Measurements from ENCODE around the gene PLCL1.

The PLCL1 gene

DNA sequence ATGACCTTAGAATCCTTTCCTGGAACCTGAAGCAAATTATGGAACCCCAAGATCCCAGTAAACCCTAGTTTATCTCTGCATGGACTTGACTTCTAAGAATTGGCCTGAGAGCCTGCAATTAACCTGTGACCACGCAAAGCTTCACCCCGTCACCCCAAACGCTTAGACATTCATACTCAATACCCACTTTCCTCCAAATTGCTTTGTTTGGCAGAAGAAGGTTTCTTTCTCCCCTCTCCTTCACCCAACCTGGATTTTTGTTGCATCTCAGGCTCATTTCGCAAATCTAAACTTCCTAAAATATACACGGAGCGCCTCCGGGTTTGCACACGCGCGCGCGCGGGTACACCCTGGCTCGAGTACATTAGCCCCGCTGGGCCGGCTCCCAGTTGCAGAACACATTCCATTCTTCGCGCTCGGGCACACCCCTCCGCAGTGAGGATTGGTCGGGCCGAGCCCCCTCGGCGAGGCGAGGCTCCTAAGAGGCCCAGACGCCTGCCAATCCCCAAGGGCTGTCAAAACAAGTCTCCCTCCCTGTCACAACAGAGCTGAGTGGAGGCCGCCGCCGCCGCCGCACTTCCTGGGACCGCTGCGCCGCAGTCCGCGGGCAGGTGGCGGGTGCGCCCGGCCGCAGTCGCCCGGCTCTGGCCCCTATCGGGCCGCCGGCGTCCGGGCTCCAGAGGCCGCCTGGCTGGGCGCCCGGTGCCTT lies at the start of gene PLCL1:
TSS of gene PLCL1 (plus strand) at position 545 of the 709 bp plus-strand sequence.
- DNase-seq, result peak; percentile 85

DNA sequence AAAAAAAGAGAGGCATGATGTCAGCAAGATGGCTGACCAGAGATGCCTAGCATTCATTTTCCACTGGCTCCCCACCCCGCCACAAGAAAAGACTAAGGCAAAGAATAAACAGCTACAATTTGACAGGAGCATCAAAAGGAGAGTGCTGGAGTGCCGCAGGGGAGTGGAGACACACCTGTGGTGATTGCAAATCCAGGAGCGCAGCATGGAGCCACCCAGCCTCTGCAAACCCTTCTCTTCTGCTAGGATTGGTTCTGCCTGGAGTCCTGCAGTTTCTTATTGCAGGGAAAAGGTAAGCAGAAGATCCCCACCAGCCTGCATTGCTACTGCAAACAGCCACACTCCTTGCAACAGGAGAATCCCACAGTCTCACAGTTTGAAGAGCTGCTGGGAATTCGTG lies 45.4 kb upstream of the PLCL1 start:
- no peak for DNase-seq

DNA sequence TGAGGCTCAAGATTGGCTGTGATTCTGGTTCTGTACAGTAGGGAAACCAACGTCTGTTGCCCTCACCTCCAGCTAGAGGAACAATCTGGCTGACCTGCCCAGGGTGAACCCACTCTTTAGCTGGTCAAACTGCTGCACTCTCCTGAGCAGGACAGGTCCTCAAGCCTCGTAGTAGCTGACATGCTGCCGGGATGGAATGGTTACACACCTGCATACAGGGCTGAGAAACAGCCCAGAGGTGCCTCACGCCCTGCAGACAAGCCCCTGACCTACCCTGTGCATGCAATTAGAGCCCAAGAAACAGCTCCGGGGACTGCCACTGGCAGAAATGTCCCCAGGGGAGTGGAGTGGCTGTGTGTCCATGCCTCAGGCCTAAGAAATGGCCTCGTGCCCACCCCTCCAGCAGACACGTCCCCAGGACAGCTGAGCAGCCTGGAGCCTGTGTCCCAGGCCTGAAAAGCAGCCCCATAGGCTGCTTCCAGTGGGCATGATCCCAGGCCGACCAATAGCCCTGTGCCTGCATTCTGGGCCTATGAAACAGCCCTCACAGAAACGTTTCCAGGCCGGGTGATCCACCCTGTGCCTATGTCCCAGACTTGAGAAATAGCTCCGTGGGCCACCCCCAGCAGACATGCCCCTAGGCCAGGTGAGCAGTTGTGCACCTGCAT lies 44.6 kb upstream of the PLCL1 start:
- no peak for DNase-seq

DNA sequence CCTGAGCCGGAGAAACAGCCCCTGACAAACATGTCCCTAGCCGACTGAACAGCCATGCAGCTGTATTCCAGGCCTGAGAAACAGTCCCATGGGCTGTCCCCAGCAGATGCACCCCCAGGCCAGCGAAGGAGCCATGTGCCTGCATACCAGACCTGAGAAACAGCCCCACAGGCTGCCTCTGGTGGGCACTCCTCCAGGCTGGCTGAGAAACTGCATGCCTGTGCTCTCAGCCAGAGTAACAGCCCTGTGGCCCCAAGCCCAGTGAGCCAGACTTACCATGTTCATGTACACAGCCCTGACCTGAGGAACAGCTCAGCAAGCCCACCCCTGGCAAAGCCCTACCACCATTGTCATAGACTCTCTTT lies 44.1 kb upstream of the PLCL1 start:
- DNase-seq, result no peak

DNA sequence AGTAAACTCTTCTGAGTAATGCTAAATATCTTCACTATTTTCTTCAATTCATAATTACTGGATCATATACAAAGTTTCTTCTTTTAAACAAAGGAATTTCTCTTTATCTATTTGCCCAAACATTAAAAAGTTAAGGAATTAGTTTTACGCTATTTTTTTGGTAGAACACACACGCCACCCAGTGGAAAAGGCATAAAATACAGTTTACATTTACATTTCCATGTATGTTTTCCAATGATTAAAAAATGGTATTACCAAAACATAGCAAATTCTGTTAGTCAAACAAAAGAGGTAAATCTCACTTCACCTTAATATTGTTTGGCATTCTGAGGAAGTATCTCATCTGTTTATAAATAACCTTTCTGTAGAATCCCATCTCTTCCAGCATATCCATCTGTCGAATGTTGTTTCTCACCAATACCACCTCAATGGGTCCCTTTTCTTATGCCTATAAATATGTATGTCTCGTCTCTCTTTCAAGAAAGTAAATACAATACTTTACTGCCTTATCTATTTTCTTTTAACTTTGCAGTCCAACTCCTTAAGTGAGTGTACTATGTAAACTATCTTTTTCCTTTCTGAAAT lies 26.5 kb upstream of the PLCL1 start:
- peak; percentile 21 for DNase-seq

DNA sequence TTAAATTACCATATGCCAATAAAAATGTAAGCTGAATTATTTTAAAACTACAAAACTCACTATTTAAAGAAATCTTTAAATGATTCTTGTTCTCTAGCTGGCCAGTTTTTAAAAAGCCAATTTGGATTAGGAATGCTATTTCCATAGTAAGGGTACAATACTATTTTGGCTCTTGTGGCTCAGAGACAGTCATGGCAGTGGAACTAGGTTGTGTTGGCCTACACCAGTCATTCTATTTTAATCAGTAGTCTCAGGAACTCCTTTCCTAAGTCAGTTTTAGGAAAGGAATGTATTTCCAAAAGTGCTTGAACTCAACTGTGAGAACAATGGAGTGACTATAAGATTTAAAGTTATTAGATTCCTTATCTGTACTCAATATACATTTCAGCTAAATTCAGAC lies 25.1 kb upstream of the PLCL1 start:
- no peak for DNase-seq

DNA sequence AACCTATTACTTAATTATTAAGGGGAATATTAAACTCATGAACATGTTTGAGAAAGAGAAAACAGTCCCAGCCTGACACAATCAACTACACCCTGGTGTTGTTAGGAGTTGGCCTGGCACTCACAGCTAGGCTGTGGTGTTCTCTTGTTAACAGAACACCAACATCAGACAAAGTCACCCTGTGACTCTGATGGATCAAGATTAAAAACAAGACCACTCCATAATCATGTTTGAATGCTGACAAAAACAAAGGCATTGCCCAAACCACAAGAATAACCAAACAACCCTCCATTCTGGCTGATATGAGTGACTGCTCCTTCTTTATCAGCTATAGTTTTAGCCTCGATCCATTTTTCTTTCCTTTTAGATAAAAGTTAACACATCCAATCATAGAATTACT lies 22.3 kb upstream of the PLCL1 start:
- no peak for DNase-seq

DNA sequence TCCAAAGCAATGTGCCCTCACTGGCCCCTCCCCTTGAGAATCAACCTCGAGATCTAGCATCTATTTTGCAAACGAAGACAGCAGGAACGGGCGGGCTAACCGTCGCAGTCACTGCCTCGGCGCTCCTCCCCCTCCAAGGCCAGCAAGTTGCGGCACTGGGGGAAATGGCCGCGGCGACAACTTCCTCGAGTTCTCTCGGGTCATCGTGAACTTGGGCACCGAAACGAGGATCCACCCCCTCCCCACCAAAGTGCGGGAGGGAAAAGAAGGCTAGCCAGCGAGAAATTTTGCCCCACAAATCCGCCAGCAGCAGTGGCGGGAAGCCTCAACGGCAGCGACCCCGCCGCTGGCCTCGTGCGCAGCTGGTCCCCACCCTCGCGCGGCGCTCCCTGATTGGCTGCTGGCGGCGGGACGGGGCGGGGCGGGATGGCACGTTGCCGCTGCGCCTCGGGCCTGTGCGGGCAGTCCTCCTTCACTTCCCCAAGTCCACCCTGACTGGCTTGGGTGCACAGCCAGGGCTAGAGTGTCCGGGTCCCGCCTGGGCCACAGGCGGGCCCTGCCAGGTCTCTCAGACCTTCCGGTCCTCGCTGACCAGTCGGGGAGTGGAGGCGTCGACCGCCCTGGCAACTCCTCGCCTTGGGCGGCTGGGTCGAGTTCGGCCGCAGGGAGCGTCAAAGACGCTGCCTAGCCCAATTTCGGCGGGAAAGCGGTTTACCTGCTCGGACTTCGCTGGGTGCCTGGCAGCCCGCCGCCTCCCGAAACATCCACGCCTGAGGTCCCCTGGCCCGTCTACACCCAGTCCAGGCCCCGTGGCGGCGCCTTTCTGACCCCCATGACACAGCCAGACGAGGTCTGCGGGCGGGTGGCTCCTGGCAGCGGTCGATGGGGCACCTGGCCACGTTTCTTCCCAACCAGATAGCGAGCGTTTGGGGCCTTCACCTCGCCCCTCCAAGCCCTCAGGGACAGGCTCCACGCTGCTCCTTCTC lies 19.1 kb upstream of the PLCL1 start, which contains the start of gene BOLL:
TSS of gene BOLL (minus strand) at position 364 of the 986 bp plus-strand sequence. CDS start 3,469 bp downstream, outside the sequence.
- DNase-seq, result no peak

DNA sequence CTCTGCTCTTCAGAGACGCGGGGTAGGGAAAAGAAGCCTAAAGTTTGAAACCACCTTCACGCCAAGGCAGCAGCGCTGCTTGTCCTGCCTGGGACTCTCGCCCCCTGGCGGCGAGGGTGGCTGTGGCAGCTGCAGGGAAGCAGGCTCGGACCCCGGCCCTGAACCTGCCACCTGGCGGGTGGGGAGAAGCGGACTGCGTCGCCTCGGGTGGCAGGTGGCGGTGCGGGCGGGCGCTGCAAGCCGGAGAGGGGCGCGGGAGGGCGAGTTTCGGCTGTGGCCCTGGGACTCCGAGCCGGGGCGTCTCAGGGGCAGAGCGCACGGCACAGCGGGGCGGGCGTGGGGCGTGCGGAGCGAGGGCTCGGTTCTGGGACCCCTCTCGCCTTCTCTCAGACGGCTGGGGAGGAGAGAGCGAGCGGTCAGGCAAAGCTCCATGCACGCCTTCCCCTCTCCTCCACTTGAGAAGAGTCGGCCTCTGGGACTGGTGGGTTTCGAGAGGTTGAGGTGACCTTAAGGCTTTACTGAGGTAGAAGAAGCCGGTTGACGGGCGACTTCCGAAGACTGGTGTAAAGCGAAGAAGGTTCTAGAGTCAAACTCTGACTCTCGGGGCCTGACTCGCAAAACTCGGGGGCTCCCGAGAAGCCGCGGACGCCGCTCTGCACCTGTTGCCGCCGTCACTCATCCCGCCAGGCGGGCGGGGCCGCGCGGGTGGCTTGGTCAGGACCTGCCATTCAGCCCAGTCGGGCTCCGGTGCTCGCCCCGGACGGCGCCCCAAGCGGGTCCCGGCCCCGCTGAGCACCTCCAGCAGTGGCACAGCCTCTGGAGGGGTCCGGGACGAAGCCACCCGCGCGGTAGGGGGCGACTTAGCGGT lies 18.1 kb upstream of the PLCL1 start:
- peak; percentile 60 for DNase-seq

DNA sequence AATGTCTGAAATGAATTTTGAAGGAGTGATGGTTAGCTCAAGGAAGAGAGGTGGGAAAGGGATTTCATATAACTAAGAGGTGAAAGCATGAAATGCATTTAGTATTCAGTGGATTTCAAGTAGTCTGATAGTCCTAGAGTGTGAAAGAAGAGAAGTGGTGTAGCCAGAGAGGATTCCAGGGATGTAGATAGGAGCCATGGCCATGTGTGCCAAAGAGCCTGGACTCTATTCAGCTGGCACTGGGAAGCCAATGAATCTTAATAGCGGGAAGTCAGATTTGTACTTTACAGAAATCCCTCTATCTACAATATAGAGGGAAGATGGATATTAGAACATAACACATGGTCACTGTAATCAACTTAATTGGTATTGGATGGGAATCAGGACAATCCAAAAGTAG lies 10.9 kb upstream of the PLCL1 start:
- DNase-seq, result no peak

DNA sequence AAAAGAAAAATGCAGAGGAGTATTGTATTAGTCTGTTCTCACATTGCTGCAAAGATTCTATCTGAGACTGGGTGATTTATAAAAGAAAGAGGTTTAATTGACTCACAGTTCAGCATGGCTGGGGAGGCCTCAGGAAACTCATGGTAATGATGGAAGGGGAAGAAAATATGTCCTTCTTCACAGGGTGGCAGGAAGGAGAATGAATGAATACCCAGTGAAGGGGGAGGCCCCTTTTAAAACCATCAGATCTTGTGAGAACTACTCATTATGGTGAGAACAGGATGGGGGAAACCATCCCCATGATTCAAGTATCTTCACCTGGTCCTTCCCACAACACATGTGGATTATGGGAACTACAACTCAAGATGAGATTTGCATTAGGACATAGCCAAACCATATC lies 9.1 kb upstream of the PLCL1 start:
- no peak for DNase-seq

DNA sequence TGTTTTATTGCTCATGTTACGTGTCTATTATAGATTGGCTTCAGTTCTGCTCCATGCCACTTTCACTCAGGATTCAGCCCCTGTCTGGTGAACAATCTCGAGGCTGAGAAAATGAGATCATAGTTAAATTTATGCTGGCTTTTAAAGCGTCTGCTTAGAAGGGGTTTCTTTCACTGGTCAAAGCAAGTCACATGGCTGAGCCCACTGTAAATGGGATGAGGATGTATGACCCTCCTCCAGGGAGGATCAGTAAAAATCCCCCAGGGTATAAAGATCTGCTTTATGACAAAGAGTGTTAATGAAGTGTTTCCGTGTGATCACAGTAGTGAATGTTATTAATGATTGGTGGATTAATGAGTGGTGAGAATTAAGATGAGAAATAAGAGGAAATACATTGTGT lies 6.2 kb upstream of the PLCL1 start:
- DNase-seq, result no peak

DNA sequence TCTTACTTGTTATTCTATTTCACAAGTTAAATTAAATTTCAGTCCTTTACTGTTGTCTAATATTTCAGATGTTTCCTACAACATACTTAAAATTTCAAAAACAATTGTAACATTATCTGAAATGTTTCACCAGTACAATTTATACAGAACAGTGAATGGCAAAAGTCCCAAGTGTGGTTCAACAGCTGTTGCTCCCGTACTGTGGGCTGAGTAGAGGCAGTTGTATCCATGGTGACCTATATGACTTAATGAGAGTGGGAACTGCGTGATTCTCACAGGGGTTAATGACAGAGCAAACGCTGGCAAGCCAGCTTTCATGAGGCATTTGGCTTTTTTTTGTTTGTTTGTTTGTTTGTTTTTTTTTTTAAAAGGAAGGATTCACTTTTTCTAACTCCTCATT lies 5.3 kb upstream of the PLCL1 start:
- no peak for DNase-seq

DNA sequence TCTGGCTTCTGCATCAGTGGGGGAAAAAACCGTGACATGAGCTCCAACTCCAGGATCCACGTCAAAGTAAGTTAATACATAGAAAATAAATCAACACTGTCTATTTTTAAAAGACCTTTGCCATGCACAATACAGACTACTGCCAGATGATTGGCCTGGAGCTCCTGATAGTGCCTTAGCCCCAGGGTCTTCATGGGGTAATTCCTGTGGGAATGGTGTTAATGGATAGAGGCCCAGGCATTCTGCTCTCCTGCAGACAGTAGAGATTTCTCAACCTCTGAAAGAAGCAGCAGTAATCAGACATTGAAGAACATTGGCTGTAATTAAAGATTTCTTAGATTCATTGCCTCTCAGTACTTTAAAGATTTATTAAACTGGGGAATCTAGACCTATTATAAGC lies 4.3 kb upstream of the PLCL1 start:
- no peak for DNase-seq

DNA sequence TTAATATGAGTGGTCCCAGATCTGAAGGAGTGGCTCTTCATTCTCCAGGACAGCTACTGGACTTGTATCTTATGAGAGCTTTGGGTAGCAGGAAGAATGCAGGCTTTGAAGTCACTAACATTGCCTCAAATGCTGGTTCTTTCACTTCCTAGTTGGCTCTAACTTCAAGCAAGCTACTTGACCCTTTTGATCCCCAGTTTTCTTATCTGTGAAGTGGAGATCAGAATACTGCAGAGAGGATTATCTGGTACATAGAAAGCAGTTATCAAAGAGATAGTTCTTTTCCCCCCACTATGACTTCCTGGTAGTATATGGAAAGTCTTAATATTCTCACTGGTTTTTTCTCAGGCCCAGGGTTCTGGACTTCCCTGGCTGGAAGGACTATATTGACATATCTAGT lies 3.4 kb upstream of the PLCL1 start:
- DNase-seq, result no peak

DNA sequence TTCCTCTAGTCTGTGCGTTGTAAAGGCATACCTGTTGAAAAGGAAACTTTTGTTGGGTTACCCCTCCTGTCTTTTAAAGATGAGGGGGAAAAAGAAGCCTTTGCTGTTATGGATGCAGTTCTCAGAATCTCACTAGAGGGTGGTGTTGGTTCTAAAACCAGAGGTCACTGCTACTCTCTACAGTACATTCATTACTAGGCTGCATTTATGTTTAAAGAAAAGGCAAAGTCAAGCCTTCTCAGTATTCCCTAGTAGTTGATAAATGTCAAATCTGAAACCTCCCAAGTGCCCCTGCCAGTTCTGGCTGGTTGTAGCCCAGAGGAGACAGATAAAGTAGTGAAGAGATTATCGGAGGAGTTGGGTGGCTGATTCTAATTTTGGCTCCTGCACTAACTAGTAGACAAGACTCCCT lies 1.4 kb upstream of the PLCL1 start:
- no peak for DNase-seq

DNA sequence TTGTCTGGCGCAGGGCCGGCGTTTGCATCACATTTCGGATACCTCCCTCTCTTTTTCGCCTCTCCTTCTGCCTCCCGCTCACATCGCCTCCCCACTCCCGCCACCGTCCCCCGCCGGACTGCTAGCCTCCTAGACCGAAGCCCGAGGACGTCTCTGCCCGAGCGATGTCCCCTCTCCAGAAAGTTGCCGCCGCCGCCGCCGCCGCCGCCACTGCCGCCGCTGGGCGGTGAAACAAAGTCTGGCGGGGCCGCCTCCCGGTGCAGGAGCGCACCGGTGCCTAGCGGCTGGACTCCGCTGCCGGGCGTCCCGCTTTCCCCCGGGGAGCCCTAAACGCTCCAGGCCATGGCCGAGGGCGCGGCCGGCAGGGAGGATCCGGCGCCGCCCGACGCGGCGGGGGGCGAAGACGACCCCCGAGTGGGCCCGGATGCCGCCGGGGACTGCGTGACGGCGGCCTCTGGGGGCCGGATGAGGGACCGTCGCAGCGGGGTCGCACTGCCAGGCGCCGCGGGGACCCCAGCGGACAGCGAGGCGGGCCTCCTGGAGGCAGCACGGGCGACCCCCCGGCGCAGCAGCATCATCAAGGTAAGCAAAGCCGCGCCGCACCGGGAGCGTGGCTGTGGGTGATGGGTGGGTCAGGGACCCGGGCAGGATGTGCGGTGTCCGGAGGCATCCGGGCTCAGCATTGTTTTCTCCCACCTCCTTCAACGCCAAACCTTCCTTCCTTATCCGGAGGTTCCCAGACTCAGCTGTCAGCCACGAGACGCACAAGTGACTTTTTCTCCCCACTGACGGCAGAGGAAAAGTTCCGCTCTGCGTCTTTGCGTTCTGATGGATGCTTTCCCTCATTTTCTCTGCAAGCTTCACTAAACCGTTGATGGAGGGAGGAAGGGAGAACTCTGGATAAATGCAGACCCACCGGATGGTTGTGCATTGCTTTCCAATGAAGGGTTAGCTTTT lies 643 bp downstream of the PLCL1 start:
- peak; percentile 36 for DNase-seq

DNA sequence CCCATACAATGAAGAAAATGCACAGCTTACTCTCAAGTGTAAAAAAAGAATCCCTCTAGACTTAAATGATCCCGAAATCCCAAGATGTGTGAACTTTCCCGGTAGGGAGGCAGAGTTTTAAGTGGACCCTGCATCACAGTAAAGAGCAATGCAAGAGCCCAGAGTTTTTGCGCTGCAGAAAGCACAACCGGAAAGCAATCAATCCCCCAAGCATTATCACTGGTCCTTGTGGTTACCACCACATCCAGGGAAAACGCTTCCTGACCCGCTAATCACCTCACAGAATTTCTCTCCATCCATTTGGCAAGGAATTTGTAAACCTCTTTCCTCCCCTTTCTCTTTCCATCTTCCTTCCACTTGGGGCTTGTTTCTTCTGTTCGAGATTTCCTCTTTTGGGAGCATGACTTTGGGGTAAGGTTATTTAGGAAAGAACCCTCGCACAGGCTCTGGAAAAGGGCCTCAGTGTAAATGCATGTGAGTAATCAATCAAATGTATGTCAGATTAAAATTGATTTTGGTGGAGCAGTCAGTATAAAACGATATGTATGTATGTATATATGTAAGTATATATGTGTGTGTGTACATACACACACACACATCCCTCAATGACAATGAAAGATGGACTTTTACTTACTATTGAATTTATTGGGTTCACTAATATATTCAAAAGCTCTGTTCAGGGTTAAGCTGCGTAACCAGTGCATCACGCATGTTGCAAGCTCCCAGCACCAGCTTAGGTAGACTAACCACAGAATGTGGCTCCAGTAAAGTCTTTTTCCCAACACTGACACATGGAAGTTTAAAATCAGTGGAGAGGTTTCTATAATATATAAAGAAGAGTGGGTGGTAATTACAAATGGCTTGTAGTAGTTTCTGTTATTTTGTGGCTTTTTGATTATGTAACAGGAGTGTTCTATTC lies 1.6 kb downstream of the PLCL1 start:
- DNase-seq, result no peak

DNA sequence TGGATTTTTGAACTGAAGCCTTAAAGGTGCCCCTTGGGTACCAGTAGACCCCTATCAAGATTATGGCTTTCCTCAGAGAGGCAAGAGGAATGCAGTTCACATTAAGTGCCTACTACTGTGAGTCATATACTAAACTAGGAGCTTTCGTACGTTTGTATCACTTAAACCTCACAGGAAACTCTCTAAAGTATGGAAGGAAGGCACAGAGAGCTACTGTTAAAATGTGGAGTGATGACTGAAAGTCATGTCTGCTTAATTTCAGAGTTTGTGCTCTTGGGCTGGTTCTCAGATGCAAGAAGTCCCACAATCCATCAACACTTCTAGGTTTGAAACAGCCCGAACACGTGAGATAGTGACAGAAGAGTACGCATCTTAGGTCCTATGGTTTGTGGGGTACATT lies 4.7 kb downstream of the PLCL1 start:
- DNase-seq, result no peak

DNA sequence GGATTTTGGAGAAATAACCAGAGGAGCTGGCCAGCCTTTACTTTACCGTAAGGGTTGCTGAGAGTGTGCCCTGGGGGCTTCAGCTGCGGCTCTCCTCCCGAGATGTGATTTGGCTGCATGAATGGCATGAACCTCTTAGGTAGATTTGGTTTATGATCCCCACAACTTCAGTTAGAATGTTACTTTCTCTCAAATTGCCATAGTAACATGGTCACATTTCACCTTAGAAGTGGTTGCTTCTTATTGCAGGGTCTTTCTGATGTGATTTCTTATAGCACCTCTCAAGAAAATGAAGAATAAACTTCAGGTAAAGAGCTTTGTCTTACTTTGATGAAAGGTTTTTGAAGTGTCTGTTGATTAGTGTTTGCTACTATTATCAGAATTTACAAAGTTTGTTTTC lies 5.6 kb downstream of the PLCL1 start:
- DNase-seq, result no peak
